HEK293 (cell line): ENCODE results near the gene TBC1D24.

ENCODE experiments used
- CTCF ChIP-seq: fragments of 450-650 bp; formaldehyde crosslinking; IDR thresholded peaks from 2 replicates; pipeline ENCODE4 v1.5.1; 2016; ENCODE audit warnings: missing biosample characterization, missing genetic modification characterization
- PRDM1 ChIP-seq: fragments of 450-650 bp; formaldehyde crosslinking; IDR thresholded peaks from 2 replicates; pipeline ENCODE4; 2016; ENCODE audit warnings: missing biosample characterization, missing genetic modification characterization
- SP2 ChIP-seq: fragments of 450-650 bp; formaldehyde crosslinking; IDR thresholded peaks from 2 replicates; pipeline ENCODE4 v1.5.1; 2016; ENCODE audit warnings: missing biosample characterization, missing genetic modification characterization
- ZEB2 ChIP-seq: fragments of 450-650 bp; formaldehyde crosslinking; IDR thresholded peaks from 2 replicates; pipeline ENCODE4 v1.5.1; 2016; ENCODE audit warnings: missing biosample characterization, missing genetic modification characterization
- ZNF423 ChIP-seq: fragments of 450-650 bp; formaldehyde crosslinking; IDR thresholded peaks from 2 replicates; pipeline ENCODE4 v1.5.1; 2016; ENCODE audit warnings: missing biosample characterization, missing genetic modification characterization
- ZNF660 ChIP-seq: fragments of 450-650 bp; IDR thresholded peaks from 2 replicates; pipeline ENCODE4 v1.5.1; 2018; ENCODE audit warnings: missing biosample characterization, mild to moderate bottlenecking, missing genetic modification characterization
- ZNF785 ChIP-seq: fragments of 450-650 bp; formaldehyde crosslinking; IDR thresholded peaks from 2 replicates; pipeline ENCODE4 v1.5.1; 2016; ENCODE audit warnings: missing biosample characterization, missing genetic modification characterization

GRCh38 chr16:2483939-2484897, 9.3 kb downstream of the TBC1D24 start:
- no peak for TF ChIP-seq CTCF (tag by site-specific recombination)
- no peak for TF ChIP-seq PRDM1 (tag by site-specific recombination)
- no peak for TF ChIP-seq SP2 (tag by site-specific recombination)
- no peak for TF ChIP-seq ZNF660
- no peak for TF ChIP-seq ZNF785 (tag by site-specific recombination)
- TF ChIP-seq ZEB2 (tag by site-specific recombination): no peak
- no peak for TF ChIP-seq ZNF423 (tag by site-specific recombination)
